GM21576 (cell line): ENCODE results near the gene MPV17L2.
"Not testable (repeated sequence)": the region's sequence is repeated elsewhere in the genome, so short reads cannot be mapped to it uniquely, and the experiment has no call there.

Experiments used
- ATAC-seq: cut with Tn5 transposase; IDR thresholded peaks from one replicate; pipeline ENCODE4 v1.9.1; 2021; ENCODE audit warnings: mild to moderate bottlenecking, moderate library complexity; ENCODE audit not compliant: unreplicated experiment

Gene MPV17L2

GRCh38 chr19:18190278-18190677 lies 2.7 kb upstream of the MPV17L2 start:
- ATAC-seq = no peak

- ATAC-seq = no peak
These were observed 1.4 kb upstream of the MPV17L2 start for GRCh38 chr19:18191640-18192062.

DNA sequence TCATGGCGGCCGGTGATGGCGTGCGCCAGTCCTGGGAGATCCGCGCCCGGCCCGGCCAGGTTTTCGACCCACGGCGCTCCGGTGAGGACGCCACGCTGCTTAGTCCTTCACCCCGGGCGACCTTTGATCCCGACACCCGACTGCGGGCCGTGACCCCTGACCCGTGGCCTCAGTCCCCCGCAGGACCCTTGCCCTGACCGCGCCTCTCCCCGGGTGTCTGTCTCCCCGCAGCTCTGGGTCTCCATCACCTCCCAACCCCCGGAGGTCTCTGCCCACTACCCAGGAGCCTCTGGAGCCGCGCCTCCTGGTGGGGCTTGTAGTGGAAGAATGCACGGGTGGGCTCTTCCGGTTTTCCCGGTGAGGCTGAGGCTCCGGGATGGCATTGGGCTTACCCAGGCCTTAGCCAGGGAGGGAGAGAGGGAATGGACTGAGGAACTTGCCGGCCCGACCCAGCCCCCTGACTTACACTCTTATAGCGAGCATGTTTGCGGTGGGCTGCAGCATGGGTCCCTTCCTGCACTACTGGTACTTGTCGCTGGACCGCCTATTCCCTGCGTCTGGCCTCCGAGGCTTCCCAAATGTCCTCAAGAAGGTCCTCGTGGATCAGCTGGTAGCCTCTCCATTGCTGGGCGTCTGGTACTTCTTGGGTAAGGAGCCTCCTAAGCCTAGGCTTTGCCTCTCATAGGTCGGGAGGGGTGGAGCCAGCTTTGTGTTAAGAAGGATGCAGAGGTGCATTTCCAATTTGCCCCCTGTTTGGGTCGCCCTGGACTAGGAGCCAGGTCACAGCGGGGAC lies 566 bp downstream of the MPV17L2 start:
- ATAC-seq = peak; percentile 1

DNA sequence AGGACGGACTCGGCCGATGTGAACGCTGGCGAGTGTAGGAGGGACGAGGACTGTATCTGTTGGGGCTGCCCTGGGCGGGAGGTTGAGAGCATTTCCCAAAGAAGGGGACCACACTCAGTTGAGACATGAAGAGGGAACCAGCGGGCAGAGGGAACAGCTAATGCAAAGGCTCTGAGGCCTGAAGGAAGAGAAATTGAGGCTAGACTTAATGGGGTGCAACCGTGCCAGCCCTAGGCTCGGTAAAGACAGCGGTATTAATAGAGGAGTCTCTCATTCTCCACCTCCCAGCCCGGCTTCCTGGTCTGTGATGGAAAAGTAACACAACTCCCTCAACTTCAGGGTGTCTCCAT lies 1.1 kb downstream of the MPV17L2 start:
- ATAC-seq = no peak

- ATAC-seq = no peak
These were observed 1.7 kb downstream of the MPV17L2 start for GRCh38 chr19:18194554-18195238.

GRCh38 chr19:18196511-18196845 lies 3.5 kb downstream of the MPV17L2 start:
- ATAC-seq = no peak

DNA sequence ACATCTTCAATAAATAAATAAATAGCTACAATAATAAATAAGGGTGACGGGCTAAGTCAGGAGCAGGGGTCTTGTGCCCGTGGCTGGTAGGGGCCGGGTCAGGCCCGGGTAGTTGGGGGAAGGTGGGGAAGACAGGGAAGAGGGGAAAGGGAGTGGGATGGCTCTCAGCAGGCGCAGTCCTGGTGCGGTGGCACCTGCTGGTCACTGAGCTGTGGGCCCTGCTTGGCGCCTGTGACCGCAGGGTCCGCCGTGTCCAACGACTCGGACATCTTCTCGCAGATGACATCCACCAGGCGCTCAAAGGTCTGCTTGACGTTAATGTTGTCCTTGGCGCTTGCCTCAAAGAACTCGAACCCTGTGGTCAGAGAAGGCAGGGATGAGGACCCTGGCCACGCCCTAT lies 4.3 kb downstream of the MPV17L2 start:
- no peak for ATAC-seq

DNA sequence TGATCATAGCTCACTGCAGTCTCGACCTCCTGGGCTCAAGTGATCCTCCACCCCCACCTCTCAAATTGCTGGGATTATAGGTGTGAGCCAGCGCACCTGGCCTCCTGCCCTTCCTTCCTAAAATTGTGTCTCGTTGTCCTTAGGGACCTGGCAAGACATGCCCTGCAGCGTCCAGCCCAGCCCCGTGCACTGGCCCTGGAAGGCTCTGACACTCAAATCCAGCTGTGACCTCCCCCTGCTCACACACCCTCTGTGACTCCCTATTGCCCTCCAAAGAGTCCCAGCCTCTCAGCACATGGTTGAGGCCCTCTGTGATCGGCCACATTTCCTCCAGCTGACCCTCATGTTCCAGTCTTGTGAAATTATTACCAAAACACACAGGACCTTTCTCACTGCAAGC lies 4.9 kb downstream of the MPV17L2 start:
- ATAC-seq = no peak

- no peak for ATAC-seq
These were observed 5.4 kb downstream of the MPV17L2 start for GRCh38 chr19:18198374-18198773.

- no peak for ATAC-seq
These were observed 9.4 kb downstream of the MPV17L2 start for GRCh38 chr19:18202397-18202777.

DNA sequence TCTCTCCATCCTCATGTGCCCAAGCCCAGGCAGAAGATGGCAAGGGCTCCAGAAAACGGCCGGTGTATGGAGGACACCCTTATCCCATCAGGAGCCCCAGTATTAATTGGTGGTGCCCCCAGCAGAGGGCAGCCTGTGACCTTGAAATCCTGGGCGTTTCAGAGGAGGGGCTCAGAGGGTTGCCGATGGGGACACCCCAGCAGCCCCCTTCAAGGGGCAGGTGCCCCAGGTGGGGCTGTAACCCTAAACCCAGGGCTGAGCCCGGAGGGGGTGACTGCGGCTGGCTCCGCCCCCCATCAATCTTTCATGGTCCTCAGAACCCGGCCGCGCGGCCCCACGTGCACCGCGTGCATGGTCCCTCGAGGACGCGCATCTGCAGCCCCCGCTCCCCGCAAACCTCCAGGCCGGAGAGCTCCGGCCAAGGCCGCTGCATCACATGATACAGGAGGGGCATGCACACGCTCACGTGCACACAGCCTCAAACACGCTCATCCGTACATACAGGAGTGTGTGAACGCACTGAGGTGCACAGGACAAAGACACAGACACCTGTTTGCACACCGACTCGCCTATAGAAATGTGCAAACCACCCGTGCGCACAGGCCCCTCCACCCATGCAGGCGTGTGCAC lies 9.9 kb downstream of the MPV17L2 start:
- no peak for ATAC-seq

- no peak for ATAC-seq
These were observed 10.4 kb downstream of the MPV17L2 start for GRCh38 chr19:18203408-18203862.

DNA sequence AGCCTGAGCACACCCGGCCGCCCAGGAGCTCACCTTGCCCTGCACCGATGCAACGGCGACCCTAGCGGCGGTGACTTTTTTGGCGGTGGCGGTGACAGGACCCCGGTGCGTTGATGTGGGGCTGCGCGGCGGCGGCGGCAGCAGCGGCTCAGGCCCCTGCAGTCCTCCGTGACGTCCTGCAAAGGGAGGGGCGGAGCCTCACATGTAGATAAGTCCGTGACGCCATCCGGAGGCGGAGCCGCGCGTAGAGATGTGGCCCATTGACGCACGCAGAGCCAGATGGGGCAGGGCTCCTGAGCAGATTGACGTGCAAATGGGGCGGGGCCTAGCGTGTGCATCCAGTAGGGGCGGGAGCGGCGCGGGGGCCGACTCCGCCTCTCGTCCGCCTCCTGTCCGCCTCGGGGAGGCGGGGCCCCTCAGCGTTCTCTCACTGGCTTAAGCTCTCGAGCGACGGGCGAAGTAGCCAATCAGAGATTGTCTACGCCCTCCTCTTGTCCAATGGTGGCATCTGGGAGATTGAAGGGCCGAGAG lies 10.9 kb downstream of the MPV17L2 start, which contains the start of gene RAB3A:
Gene RAB3A, minus strand, starts transcription at position 180 of the 531 bp plus-strand sequence. CDS start 1,302 bp downstream, outside the sequence.
- peak; percentile 87 for ATAC-seq

GRCh38 chr19:18204394-18205199 lies 11.6 kb downstream of the MPV17L2 start:
- ATAC-seq = peak; percentile 9

- ATAC-seq = no peak
These were observed 12.3 kb downstream of the MPV17L2 start for GRCh38 chr19:18205200-18205892.

- no peak for ATAC-seq
These were observed 13.0 kb downstream of the MPV17L2 start for GRCh38 chr19:18206018-18206417.

DNA sequence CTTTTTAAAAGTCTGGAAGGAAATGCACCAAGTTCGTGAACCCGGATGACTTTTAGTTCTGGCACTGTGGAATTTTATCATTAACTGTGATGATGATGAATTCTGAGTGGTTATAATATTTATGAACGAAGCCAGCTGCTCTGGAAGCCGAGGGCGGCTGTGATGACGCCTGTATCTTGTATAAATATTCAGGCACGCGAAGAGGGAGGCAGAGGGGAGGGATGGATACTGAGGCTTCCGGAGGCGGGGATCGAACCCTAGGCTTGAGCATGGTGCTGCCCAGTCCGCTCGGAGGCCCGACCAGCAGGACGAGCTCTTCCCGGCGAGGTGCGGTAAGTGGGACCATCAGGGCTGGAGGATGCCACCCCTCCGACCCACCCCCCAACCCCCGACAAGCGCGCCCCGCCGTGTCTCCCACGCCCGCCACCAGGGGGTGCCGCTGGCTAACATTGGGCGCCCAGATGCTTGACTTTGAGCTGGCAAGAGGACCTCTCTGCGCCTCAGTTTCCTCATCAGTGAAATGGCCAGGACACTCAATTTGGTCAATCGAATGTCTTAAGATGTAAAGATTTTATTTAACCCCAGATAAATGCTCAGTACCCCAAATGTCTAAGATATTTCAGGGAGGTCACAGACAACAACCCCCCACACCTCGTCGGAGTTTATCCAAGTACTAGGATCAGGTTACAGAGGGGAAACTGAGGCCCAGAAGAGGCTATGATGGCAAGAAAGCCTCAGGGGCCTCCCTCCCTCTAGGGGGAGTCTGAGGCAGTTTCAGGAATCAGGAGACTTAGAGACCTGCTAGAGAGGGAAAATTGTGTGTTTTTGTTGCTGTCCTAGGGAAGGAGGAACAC lies 15.3 kb downstream of the MPV17L2 start:
- ATAC-seq = no peak

DNA sequence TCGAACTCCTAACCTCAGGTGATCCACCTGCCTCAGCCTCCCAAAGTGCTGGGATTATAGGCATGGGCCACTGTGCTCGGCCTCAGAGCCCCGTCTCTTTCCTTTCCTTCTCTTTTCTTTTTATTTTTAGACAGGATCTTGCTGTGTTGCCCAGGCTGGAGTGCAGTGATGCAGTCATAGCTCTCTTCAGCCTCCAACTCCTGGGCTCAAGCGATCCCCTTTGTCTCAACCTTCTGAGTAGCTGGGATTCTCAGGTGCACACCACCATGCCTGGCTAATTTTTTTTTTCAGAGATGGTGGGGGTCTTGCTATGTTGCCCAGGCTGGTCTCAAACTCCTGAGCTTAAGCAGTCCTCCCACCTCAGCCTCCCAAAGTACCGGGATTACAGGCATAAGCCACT lies 16.9 kb downstream of the MPV17L2 start:
- not testable (repeated sequence) for ATAC-seq

GRCh38 chr19:18211683-18212082 lies 18.7 kb downstream of the MPV17L2 start:
- no peak for ATAC-seq
